ENCODE measurements around the gene ZDHHC24. TPM values are rescaled to one million over a fixed set of nuclear protein-coding genes. Genes with fewer than 3 reads are reported as not detected.

ZDHHC24 gene
- total RNA-seq, 1 experiment from 2014 or later: 9.7 TPM

DNA sequence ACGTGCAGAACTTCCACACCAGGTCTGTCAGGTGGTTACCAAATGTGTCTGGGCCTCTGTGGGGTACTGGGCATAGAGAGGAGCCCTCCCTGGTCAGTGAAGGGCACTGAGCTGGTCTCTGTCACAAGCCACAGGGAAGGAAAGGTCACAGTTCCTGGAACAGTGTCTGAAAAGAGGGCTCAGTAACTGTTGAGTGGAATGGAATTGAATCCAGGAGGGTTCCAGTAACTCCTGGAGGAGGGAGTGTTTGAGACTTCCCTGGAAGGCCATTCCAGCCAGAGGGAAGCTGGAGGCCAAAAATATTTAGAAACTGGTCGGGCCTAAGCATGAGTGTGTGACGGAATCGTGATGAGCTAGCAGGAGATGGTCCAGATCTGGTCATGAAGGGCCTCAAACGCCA is 8.8 kb upstream of the ZDHHC24 start:
- peaks cover 21% of the 10 kb centered on the region for H3K27me3 ChIP-seq (replicated peaks; ENCODE audit: insufficient read depth, low read depth, low read length, poor library complexity)
- no peak overlapping the region for H3K4me3 ChIP-seq (ENCODE audit: low read depth, low read length, poor library complexity, severe bottlenecking)
- H3K9me3 ChIP-seq (ENCODE audit: low read depth, low read length, poor library complexity, severe bottlenecking): no peaks in the 10 kb centered on the region
- intact Hi-C loops (cut with micrococcal nuclease; ENCODE audit: unreplicated experiment): no loop called here
- DNase-seq (ENCODE audit: low spot score): no peak
- no peaks in the 10 kb centered on the region for H3K4me1 ChIP-seq (ENCODE audit: insufficient read depth, low read length, poor library complexity, severe bottlenecking)
- H3K36me3 ChIP-seq (ENCODE audit: insufficient read depth, low read length, poor library complexity, severe bottlenecking): no peaks in the 10 kb centered on the region
- TF ChIP-seq EZH2 (IDR thresholded peaks at IDR 0.05; ENCODE audit: borderline replicate concordance, low read depth, low read length, poor library complexity, severe bottlenecking): no peak
- TF ChIP-seq, protein P1, sequence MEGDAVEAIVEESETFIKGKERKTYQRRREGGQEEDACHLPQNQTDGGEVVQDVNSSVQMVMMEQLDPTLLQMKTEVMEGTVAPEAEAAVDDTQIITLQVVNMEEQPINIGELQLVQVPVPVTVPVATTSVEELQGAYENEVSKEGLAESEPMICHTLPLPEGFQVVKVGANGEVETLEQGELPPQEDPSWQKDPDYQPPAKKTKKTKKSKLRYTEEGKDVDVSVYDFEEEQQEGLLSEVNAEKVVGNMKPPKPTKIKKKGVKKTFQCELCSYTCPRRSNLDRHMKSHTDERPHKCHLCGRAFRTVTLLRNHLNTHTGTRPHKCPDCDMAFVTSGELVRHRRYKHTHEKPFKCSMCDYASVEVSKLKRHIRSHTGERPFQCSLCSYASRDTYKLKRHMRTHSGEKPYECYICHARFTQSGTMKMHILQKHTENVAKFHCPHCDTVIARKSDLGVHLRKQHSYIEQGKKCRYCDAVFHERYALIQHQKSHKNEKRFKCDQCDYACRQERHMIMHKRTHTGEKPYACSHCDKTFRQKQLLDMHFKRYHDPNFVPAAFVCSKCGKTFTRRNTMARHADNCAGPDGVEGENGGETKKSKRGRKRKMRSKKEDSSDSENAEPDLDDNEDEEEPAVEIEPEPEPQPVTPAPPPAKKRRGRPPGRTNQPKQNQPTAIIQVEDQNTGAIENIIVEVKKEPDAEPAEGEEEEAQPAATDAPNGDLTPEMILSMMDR (conservative IDR thresholded peaks at IDR 0.05; ENCODE audit: low read depth, low read length): no peak
- ChIA-PET CTCF (interaction anchor here (0.5 kb wide), 1 partner anchor 124 kb away, joined by 8 read pairs; no protein-coding TSS in a partner anchor), POLR2A (ENCODE audit: low non-redundant PET) (no interaction called here)
- no peak overlapping the region for H3K27ac ChIP-seq (ENCODE audit: low read depth, low read length, poor library complexity, severe bottlenecking)
- BruUV-seq (replicated peaks): no TSS peak

DNA sequence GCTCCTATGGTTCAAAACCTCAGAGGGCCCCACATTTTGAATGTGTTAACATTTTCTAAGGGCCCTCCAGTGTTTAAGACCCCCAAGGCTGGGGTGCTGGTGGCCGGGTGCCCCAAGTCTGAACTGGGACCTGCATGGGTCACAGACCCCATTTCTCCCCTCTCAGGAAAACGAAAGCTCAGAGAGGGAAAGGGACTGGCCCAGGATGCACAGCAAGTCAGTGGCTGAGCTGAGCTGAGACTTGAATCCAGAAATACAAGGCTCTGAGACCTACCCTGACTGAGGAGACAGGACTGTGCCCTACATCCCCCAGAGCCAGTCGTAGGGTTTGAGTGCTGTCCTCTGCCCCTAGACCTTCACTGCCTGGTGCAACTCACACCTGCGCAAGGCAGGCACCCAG is 5.0 kb upstream of the ZDHHC24 start:
- POLR2A ChIA-PET (ENCODE audit: low non-redundant PET): no interaction called here

GRCh38 chr11:66549696-66550095 is 3.8 kb upstream of the ZDHHC24 start:
- DNase-seq (ENCODE audit: low spot score): no peak
- Histone ChIP-seq H3K4me3 (ENCODE audit: low read depth, low read length, poor library complexity, severe bottlenecking) (no peak overlapping the region), H3K27ac (ENCODE audit: low read depth, low read length, poor library complexity, severe bottlenecking) (no peak overlapping the region), H3K27me3 (replicated peaks; ENCODE audit: insufficient read depth, low read depth, low read length, poor library complexity) (no peaks in the 10 kb centered on the region), H3K36me3 (ENCODE audit: insufficient read depth, low read length, poor library complexity, severe bottlenecking) (no peaks in the 10 kb centered on the region), H3K9me3 (ENCODE audit: low read depth, low read length, poor library complexity, severe bottlenecking) (no peaks in the 10 kb centered on the region), H3K4me1 (ENCODE audit: insufficient read depth, low read length, poor library complexity, severe bottlenecking) (peaks cover 4% of the 10 kb centered on the region)
- TF ChIP-seq, protein P1 (conservative IDR thresholded peaks at IDR 0.05; ENCODE audit: low read depth, low read length): no peak
- TF ChIP-seq EZH2 (IDR thresholded peaks at IDR 0.05; ENCODE audit: borderline replicate concordance, low read depth, low read length, poor library complexity, severe bottlenecking): no peak
- ChIA-PET CTCF (interaction anchor here (0.8 kb wide), 1 partner anchor 164 kb away, joined by 16 read pairs; no protein-coding TSS in a partner anchor), POLR2A (ENCODE audit: low non-redundant PET) (no interaction called here)
- BruUV-seq (replicated peaks): no TSS peak
- intact Hi-C loops (cut with micrococcal nuclease; ENCODE audit: unreplicated experiment): no loop called here

More for the DNA sequence above, 5.0 kb upstream of the ZDHHC24 start:
- Histone ChIP-seq H3K4me1 (ENCODE audit: insufficient read depth, low read length, poor library complexity, severe bottlenecking) (peaks cover 4% of the 10 kb centered on the region), H3K27ac (ENCODE audit: low read depth, low read length, poor library complexity, severe bottlenecking) (no peak overlapping the region), H3K9me3 (ENCODE audit: low read depth, low read length, poor library complexity, severe bottlenecking) (no peaks in the 10 kb centered on the region), H3K4me3 (ENCODE audit: low read depth, low read length, poor library complexity, severe bottlenecking) (no peak overlapping the region), H3K36me3 (ENCODE audit: insufficient read depth, low read length, poor library complexity, severe bottlenecking) (no peaks in the 10 kb centered on the region), H3K27me3 (replicated peaks; ENCODE audit: insufficient read depth, low read depth, low read length, poor library complexity) (no peaks in the 10 kb centered on the region)
- TF ChIP-seq, protein P1 (conservative IDR thresholded peaks at IDR 0.05; ENCODE audit: low read depth, low read length): no peak
- TF ChIP-seq EZH2 (IDR thresholded peaks at IDR 0.05; ENCODE audit: borderline replicate concordance, low read depth, low read length, poor library complexity, severe bottlenecking): no peak
- intact Hi-C loops (cut with micrococcal nuclease; ENCODE audit: unreplicated experiment): no loop called here
- BruUV-seq (replicated peaks): no TSS peak
- DNase-seq (ENCODE audit: low spot score): no peak
- CTCF ChIA-PET: interaction anchor here (0.6 kb wide), 1 partner anchor 177 kb away, joined by 3 read pairs; no protein-coding TSS in a partner anchor
